ENCODE data around the gene DNAAF6. TPM values are rescaled to one million over a fixed set of nuclear protein-coding genes. Genes with fewer than 3 reads are reported as not detected.
A peak's percentile ranks its signal among the peaks of the same experiment; 100 is the strongest.

Gene DNAAF6
- total RNA-seq, 1 experiment from 2014 or later = not detected

DNA sequence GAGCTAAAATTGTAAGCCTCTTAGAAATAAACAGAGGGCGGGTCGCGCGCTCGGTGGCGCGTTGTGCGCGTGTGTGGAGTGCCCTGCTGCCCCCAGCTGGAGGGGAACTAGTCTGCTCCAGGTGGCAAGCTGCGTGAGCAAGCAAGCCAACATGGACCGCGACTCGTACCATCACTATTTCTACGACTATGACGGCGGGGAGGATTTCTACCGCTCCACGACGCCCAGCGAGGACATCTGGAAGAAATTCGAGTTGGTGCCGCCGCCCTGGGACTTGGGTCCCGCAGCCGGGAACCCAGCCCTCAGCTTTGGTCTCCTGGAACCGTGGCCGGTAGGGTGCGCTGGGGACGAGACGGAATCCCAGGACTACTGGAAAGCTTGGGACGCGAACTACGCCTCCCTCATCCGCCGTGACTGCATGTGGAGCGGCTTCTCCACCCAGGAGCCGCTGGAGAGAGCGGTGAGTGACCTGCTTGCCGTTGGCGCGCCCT is 66.1 kb downstream of the DNAAF6 start:
- Mint-ChIP-seq H3K4me3 (ENCODE audit: low read depth, unreplicated experiment) (peak overlapping the region; percentile 66), H3K4me1 (ENCODE audit: low read depth, unreplicated experiment) (no peaks in the 10 kb centered on the region), H3K27ac (ENCODE audit: unreplicated experiment) (no peak overlapping the region), H3K9me3 (ENCODE audit: low read depth, unreplicated experiment) (no peaks in the 10 kb centered on the region), H3K36me3 (ENCODE audit: insufficient read depth, unreplicated experiment) (no peaks in the 10 kb centered on the region), H3K27me3 (ENCODE audit: unreplicated experiment) (no peaks in the 10 kb centered on the region)
- intact Hi-C loops (cut with micrococcal nuclease; ENCODE audit: unreplicated experiment) = loop anchor here (1.0 to 5.0 kb wide), 3 partner anchors 53 to 245 kb away; no protein-coding TSS in a partner anchor
- CTCF ChIA-PET = interaction anchor here (0.8 to 2.1 kb wide), 8 partner anchors 9 to 273 kb away, joined by 3 to 13 read pairs (median 5); no protein-coding TSS in a partner anchor
- TF ChIP-seq, protein P1, sequence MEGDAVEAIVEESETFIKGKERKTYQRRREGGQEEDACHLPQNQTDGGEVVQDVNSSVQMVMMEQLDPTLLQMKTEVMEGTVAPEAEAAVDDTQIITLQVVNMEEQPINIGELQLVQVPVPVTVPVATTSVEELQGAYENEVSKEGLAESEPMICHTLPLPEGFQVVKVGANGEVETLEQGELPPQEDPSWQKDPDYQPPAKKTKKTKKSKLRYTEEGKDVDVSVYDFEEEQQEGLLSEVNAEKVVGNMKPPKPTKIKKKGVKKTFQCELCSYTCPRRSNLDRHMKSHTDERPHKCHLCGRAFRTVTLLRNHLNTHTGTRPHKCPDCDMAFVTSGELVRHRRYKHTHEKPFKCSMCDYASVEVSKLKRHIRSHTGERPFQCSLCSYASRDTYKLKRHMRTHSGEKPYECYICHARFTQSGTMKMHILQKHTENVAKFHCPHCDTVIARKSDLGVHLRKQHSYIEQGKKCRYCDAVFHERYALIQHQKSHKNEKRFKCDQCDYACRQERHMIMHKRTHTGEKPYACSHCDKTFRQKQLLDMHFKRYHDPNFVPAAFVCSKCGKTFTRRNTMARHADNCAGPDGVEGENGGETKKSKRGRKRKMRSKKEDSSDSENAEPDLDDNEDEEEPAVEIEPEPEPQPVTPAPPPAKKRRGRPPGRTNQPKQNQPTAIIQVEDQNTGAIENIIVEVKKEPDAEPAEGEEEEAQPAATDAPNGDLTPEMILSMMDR (IDR thresholded peaks at IDR 0.05; ENCODE audit: unreplicated experiment) = peak; percentile 55
- no TSS peak for BruUV-seq (replicated peaks)
- DNase-seq = peak; percentile 61

DNA sequence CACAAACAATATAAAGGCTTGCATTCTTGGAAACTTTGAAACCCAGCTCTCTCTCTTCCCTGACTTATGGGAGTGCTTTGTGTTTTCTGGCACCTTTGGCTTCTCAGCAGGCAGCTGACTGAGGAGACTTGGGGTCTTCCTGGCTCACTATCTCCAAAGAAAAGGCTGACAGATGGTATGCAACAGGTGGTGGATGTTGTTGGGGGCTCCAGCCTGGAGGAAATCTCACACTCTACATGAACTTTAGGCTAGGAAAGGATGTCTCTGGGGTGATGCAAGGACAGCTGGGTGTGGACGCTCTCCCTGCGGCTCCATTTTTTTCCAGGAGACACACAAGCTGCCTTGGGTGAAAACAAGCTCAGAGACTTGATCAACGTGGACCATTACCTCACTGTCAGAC is 67.4 kb downstream of the DNAAF6 start:
- no peaks in the 10 kb centered on the region for H3K36me3 Mint-ChIP-seq (ENCODE audit: insufficient read depth, unreplicated experiment)
- H3K27ac Mint-ChIP-seq (ENCODE audit: unreplicated experiment) = no peak overlapping the region
- CTCF ChIA-PET = interaction anchor here (2.1 kb wide), 1 partner anchor 153 kb away, joined by 13 read pairs; no protein-coding TSS in a partner anchor
- H3K9me3 Mint-ChIP-seq (ENCODE audit: low read depth, unreplicated experiment) = no peaks in the 10 kb centered on the region
- no TSS peak for BruUV-seq (replicated peaks)
- no peaks in the 10 kb centered on the region for H3K27me3 Mint-ChIP-seq (ENCODE audit: unreplicated experiment)
- TF ChIP-seq, protein P1 (IDR thresholded peaks at IDR 0.05; ENCODE audit: unreplicated experiment) = no peak
- H3K4me1 Mint-ChIP-seq (ENCODE audit: low read depth, unreplicated experiment) = no peaks in the 10 kb centered on the region
- no peak for DNase-seq
- intact Hi-C loops (cut with micrococcal nuclease; ENCODE audit: unreplicated experiment) = loop anchor here (5.0 kb wide), 1 partner anchor 246 kb away; no protein-coding TSS in a partner anchor
- no peak overlapping the region for H3K4me3 Mint-ChIP-seq (ENCODE audit: low read depth, unreplicated experiment)

DNA sequence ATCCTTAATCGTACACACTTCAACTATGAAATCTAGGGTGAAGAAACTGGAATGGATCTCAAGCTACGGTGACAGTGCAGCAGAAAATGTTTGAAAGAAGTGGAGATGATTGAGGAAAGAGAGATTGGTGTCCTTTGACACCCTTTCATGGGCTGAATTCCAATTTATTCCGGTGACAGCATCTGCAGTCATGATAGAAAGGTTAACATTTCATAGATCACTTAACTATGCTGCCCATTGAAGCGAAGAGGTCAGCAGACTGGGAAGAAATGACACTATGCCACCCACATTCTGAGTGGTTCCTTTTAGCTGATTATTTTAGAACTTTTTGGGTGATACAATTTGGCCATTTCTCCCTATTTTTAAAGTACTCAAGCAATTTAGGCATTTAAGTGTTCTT is 82.3 kb downstream of the DNAAF6 start:
- Mint-ChIP-seq H3K9me3 (ENCODE audit: low read depth, unreplicated experiment) (no peaks in the 10 kb centered on the region), H3K27ac (ENCODE audit: unreplicated experiment) (no peak overlapping the region), H3K27me3 (ENCODE audit: unreplicated experiment) (no peaks in the 10 kb centered on the region), H3K36me3 (ENCODE audit: insufficient read depth, unreplicated experiment) (no peaks in the 10 kb centered on the region), H3K4me3 (ENCODE audit: low read depth, unreplicated experiment) (no peak overlapping the region), H3K4me1 (ENCODE audit: low read depth, unreplicated experiment) (peaks cover 9% of the 10 kb centered on the region)
- DNase-seq = no peak
- TF ChIP-seq, protein P1 (IDR thresholded peaks at IDR 0.05; ENCODE audit: unreplicated experiment) = no peak
- BruUV-seq (replicated peaks) = no TSS peak
- intact Hi-C loops (cut with micrococcal nuclease; ENCODE audit: unreplicated experiment) = no loop called here
- CTCF ChIA-PET = no interaction called here

DNA sequence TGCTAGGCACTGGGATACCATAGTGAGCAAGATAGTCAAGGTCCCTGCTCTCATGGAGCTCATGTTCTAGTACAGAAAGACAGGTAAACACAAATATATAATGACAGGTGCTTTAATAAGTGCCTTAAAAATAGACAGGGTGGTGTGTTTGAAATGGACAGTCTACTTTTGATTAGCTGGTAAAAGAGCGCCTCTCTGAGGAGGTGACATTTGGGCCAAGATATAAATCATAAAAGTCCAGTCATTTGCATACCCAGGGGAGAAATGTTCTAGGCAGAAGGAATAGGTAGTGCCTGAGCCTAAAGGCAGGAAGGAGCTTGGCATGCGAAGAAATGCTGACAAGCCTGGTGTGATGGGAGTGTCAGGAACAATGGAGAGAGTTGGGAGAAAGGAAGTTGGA is 83.6 kb downstream of the DNAAF6 start:
- intact Hi-C loops (cut with micrococcal nuclease; ENCODE audit: unreplicated experiment) = no loop called here
- no TSS peak for BruUV-seq (replicated peaks)
- CTCF ChIA-PET = no interaction called here

More for the DNA sequence above, 83.6 kb downstream of the DNAAF6 start:
- TF ChIP-seq, protein P1 (IDR thresholded peaks at IDR 0.05; ENCODE audit: unreplicated experiment) = no peak
- no peaks in the 10 kb centered on the region for H3K36me3 Mint-ChIP-seq (ENCODE audit: insufficient read depth, unreplicated experiment)
- no peaks in the 10 kb centered on the region for H3K27me3 Mint-ChIP-seq (ENCODE audit: unreplicated experiment)
- H3K27ac Mint-ChIP-seq (ENCODE audit: unreplicated experiment) = no peak overlapping the region
- DNase-seq = no peak
- peaks cover 15% of the 10 kb centered on the region for H3K4me1 Mint-ChIP-seq (ENCODE audit: low read depth, unreplicated experiment)
- no peak overlapping the region for H3K4me3 Mint-ChIP-seq (ENCODE audit: low read depth, unreplicated experiment)
- H3K9me3 Mint-ChIP-seq (ENCODE audit: low read depth, unreplicated experiment) = no peaks in the 10 kb centered on the region
